Caco-2 (cell line): ENCODE data around the gene PTPN12. TPM values are rescaled to one million over a fixed set of nuclear protein-coding genes. Genes with fewer than 3 reads are reported as not detected.

Experiments
- BruUV-seq: library from RNA; stranded (reverse); fragments of 400-500 nt; replicated peaks from 2 replicates; lab custom pipeline; 2021; lab: Mats Ljungman, UMichigan
- CTCF ChIA-PET: fragments of 300-600 bp; sonication (Branson Sonifier 250); formaldehyde crosslinking; loops from one replicate; lab custom pipeline; 2022; ENCODE audit warnings: antibody characterized with exemption; lab: Charles Lee
- POLR2A ChIA-PET: fragments of 300-600 bp; sonication (Branson Sonifier 250); formaldehyde crosslinking; loops from one replicate; lab custom pipeline; 2022; ENCODE audit warnings: antibody characterized with exemption; lab: Charles Lee
- DNase-seq, 2 experiments: peaks; one replicate each; pipeline versions ENCODE4 v3.0.0 to v3.0.0-alpha.2; 2020 to 2022
- H3K27me3 ChIP-seq: replicated peaks from 2 replicates; pipeline ENCODE4 v1.6.0; 2011; ENCODE audit warnings: low read length; ENCODE audit not compliant: control insufficient read depth, insufficient read depth
- H3K36me3 ChIP-seq: 2 replicates; pipeline ENCODE4 v1.5.1; 2011; ENCODE audit warnings: low read length; ENCODE audit not compliant: control insufficient read depth, insufficient read depth
- H3K4me1 ChIP-seq: fragments of 250-450 bp; sonication (Bioruptor Pico); 2 replicates; pipeline ENCODE4 v1.5.1; 2020; ENCODE audit warnings: mild to moderate bottlenecking
- H3K4me3 ChIP-seq: 2 replicates; pipeline ENCODE4 v1.5.1; 2011; ENCODE audit warnings: low read depth, mild to moderate bottlenecking, control low read depth, low read length
- H3K9me3 ChIP-seq: fragments of 250-450 bp; sonication (Bioruptor Pico); 2 replicates; pipeline ENCODE4 v1.5.1; 2020; ENCODE audit warnings: mild to moderate bottlenecking, moderate library complexity
- H3K27ac Mint-ChIP-seq: one replicate; pipeline ENCODE4 v1.8.0; 2022; ENCODE audit warnings: mixed read lengths; ENCODE audit not compliant: unreplicated experiment
- H3K27me3 Mint-ChIP-seq: one replicate; pipeline ENCODE4 v1.8.0; 2022; ENCODE audit warnings: mixed read lengths; ENCODE audit not compliant: insufficient read depth, unreplicated experiment
- H3K36me3 Mint-ChIP-seq: one replicate; pipeline ENCODE4 v1.8.0; 2022; ENCODE audit warnings: mild to moderate bottlenecking, mixed read lengths; ENCODE audit not compliant: insufficient read depth, unreplicated experiment
- H3K4me1 Mint-ChIP-seq: one replicate; pipeline ENCODE4 v1.8.0; 2022; ENCODE audit warnings: low read depth, mixed read lengths; ENCODE audit not compliant: unreplicated experiment
- H3K4me3 Mint-ChIP-seq: one replicate; pipeline ENCODE4 v1.8.0; 2022; ENCODE audit warnings: mild to moderate bottlenecking, moderate library complexity, mixed read lengths; ENCODE audit not compliant: unreplicated experiment
- H3K9me3 Mint-ChIP-seq: one replicate; pipeline ENCODE4 v1.8.0; 2022; ENCODE audit warnings: mixed read lengths; ENCODE audit not compliant: unreplicated experiment
- CTCF ChIP-seq, 2 experiments: fragments of 200-600 bp in 1 of 2; IDR thresholded peaks; 1 replicate in 1 of 2; 2 replicates in 1 of 2; pipeline versions ENCODE4 v1.5.1 to v1.8.0; 2011 to 2022; ENCODE audit warnings: antibody characterized with exemption in 1 of 2, control low read depth in 1 of 2, inconsistent platforms in 1 of 2, low read depth in 1 of 2, low read length in 1 of 2, mild to moderate bottlenecking in 1 of 2, moderate library complexity in 1 of 2; ENCODE audit not compliant: insufficient read depth in 1 of 2, severe bottlenecking in 1 of 2, unreplicated experiment in 1 of 2
- intact Hi-C: fragments of 100-400 bp; cut with micrococcal nuclease; formaldehyde crosslinking; loops from one replicate; pipeline ENCODE4 v1.10.0; 2022; ENCODE audit not compliant: unreplicated experiment
- total RNA-seq: library from RNA; stranded (reverse); gene quantifications from 2 replicates; pipeline ENCODE4 v1.2.3, GENCODE V29; 2022

PTPN12 gene
- total RNA-seq, 1 experiment from 2014 or later, result 67.1 TPM

GRCh38 chr7:77542409-77542808, 5.3 kb downstream of the PTPN12 start:
- DNase-seq, result no peak
- Mint-ChIP-seq H3K4me1 (peaks cover 24% of the 10 kb centered on the region), H3K9me3 (no peaks in the 10 kb centered on the region), H3K36me3 (peaks cover 7% of the 10 kb centered on the region), H3K27me3 (no peaks in the 10 kb centered on the region), H3K27ac (no peak overlapping the region), H3K4me3 (no peak overlapping the region)
- Histone ChIP-seq H3K36me3 (no peaks in the 10 kb centered on the region), H3K4me3 (no peak overlapping the region), H3K9me3 (no peaks in the 10 kb centered on the region), H3K27me3 (no peaks in the 10 kb centered on the region), H3K4me1 (peaks cover 12% of the 10 kb centered on the region; the same call in 1 of the 2 replicates)
- ChIA-PET POLR2A (interaction anchor here (0.5 kb wide), 1 partner anchor 224 kb away, joined by 4 read pairs; no protein-coding TSS in a partner anchor), CTCF (no interaction called here)
- intact Hi-C loops, result loop anchor here (10.0 kb wide), 1 partner anchor 178 kb away; no protein-coding TSS in a partner anchor
- no TSS peak for BruUV-seq
- no peak for TF ChIP-seq CTCF (IDR thresholded peaks at IDR 0.05; ENCODE audit: insufficient read depth in 1 of 2, low read depth in 1 of 2, low read length in 1 of 2, severe bottlenecking in 1 of 2, unreplicated experiment in 1 of 2)

GRCh38 chr7:77542895-77543294, 5.8 kb downstream of the PTPN12 start:
- Mint-ChIP-seq H3K4me1 (peaks cover 24% of the 10 kb centered on the region), H3K27me3 (no peaks in the 10 kb centered on the region), H3K36me3 (peaks cover 7% of the 10 kb centered on the region), H3K9me3 (no peaks in the 10 kb centered on the region), H3K4me3 (no peak overlapping the region), H3K27ac (no peak overlapping the region)
- Histone ChIP-seq H3K4me1 (peaks cover 12% of the 10 kb centered on the region; the same call in 1 of the 2 replicates), H3K4me3 (no peak overlapping the region), H3K9me3 (no peaks in the 10 kb centered on the region), H3K27me3 (no peaks in the 10 kb centered on the region), H3K36me3 (no peaks in the 10 kb centered on the region)
- intact Hi-C loops, result loop anchor here (10.0 kb wide), 1 partner anchor 178 kb away; no protein-coding TSS in a partner anchor
- ChIA-PET CTCF (no interaction called here), POLR2A (interaction anchor here (0.5 kb wide), 1 partner anchor 224 kb away, joined by 4 read pairs; no protein-coding TSS in a partner anchor)
- BruUV-seq, result no TSS peak
- no peak for TF ChIP-seq CTCF (IDR thresholded peaks at IDR 0.05; ENCODE audit: insufficient read depth in 1 of 2, low read depth in 1 of 2, low read length in 1 of 2, severe bottlenecking in 1 of 2, unreplicated experiment in 1 of 2)
- DNase-seq, result no peak

GRCh38 chr7:77543910-77544309, 6.8 kb downstream of the PTPN12 start:
- Histone ChIP-seq H3K27me3 (no peaks in the 10 kb centered on the region), H3K4me3 (no peak overlapping the region), H3K4me1 (peaks cover 12% of the 10 kb centered on the region; the same call in 1 of the 2 replicates), H3K9me3 (no peaks in the 10 kb centered on the region), H3K36me3 (no peaks in the 10 kb centered on the region; the same call in 1 of the 2 replicates)
- no peak overlapping the region for H3K27ac Mint-ChIP-seq
- DNase-seq, result no peak
- ChIA-PET CTCF (interaction anchor here (0.6 kb wide), 1 partner anchor 100 kb away, joined by 3 read pairs; no protein-coding TSS in a partner anchor), POLR2A (no interaction called here)
- H3K9me3 Mint-ChIP-seq, result no peaks in the 10 kb centered on the region
- H3K27me3 Mint-ChIP-seq, result no peaks in the 10 kb centered on the region
- no peak overlapping the region for H3K4me3 Mint-ChIP-seq
- intact Hi-C loops, result loop anchor here (10.0 kb wide), 1 partner anchor 179 kb away; no protein-coding TSS in a partner anchor
- no TSS peak for BruUV-seq
- H3K36me3 Mint-ChIP-seq, result peaks cover under 1% of the 10 kb centered on the region
- no peak for TF ChIP-seq CTCF (IDR thresholded peaks at IDR 0.05; ENCODE audit: insufficient read depth in 1 of 2, low read depth in 1 of 2, low read length in 1 of 2, severe bottlenecking in 1 of 2, unreplicated experiment in 1 of 2)
- peaks cover 24% of the 10 kb centered on the region for H3K4me1 Mint-ChIP-seq
